HL-60 (cell line): ENCODE measurements around the gene CDC7.

Experiments used
- CTCF ChIP-seq: IDR thresholded peaks from one replicate; pipeline ENCODE4 v1.5.1; 2011; ENCODE audit warnings: low read length, control low read depth, inconsistent platforms; ENCODE audit not compliant: insufficient read depth
- GABPA ChIP-seq: IDR thresholded peaks from 2 replicates; pipeline ENCODE4 v1.6.1; 2012; ENCODE audit warnings: low read depth
- POLR2AphosphoS5 ChIP-seq: IDR thresholded peaks from 2 replicates; pipeline ENCODE4 v1.6.1; 2012; ENCODE audit warnings: low read depth
- REST ChIP-seq: IDR thresholded peaks from 2 replicates; pipeline ENCODE4 v1.6.1; 2012; ENCODE audit warnings: low read depth; ENCODE audit not compliant: insufficient replicate concordance

- TF ChIP-seq REST (no peak), POLR2AphosphoS5 (no peak), CTCF (no peak), GABPA (no peak)
These were observed 69.4 kb downstream of the CDC7 start for GRCh38 chr1:91570120-91570448.
